ENCODE data around the gene MAPK9. TPM values are rescaled to one million over a fixed set of nuclear protein-coding genes. Genes with fewer than 3 reads are reported as not detected.

Gene MAPK9
- total and polyA plus RNA-seq, 2 experiments from 2014 or later = 17.8 to 31.3 TPM

GRCh38 chr5:180289433-180289832 lies 2.5 kb downstream of the MAPK9 start:
- Histone ChIP-seq H3K36me3 (replicated peaks; ENCODE audit: insufficient read depth, low read depth) (no peaks in the 10 kb centered on the region), H3K4me2 (no peak overlapping the region), H3K9me2 (replicated peaks; ENCODE audit: insufficient read depth) (no peaks in the 10 kb centered on the region), H4K20me1 (ENCODE audit: insufficient read depth, poor library complexity, severe bottlenecking) (peaks cover 32% of the 10 kb centered on the region), H3K27ac (no peak overlapping the region), H3K4me1 (ENCODE audit: insufficient read depth) (peaks cover 25% of the 10 kb centered on the region), H3K27me3 (no peaks in the 10 kb centered on the region), H2AFZ (no peak overlapping the region), H3K79me2 (peaks cover 67% of the 10 kb centered on the region), H3K4me3 (no peak overlapping the region), H3K9me3 (ENCODE audit: low read depth) (no peaks in the 10 kb centered on the region)
- WGBS (ENCODE audit: low lambda C conversion rate, missing lambda C conversion rate) = 65% methylated on average over 3 of the region's 3 CpGs
- TF ChIP-seq EZH2phosphoT487 (IDR thresholded peaks at IDR 0.05; ENCODE audit: low read depth, severe bottlenecking, unreplicated experiment) (no peak), EZH2 (IDR thresholded peaks at IDR 0.05; ENCODE audit: borderline replicate concordance) (no peak)
- TF ChIP-seq, protein P1, sequence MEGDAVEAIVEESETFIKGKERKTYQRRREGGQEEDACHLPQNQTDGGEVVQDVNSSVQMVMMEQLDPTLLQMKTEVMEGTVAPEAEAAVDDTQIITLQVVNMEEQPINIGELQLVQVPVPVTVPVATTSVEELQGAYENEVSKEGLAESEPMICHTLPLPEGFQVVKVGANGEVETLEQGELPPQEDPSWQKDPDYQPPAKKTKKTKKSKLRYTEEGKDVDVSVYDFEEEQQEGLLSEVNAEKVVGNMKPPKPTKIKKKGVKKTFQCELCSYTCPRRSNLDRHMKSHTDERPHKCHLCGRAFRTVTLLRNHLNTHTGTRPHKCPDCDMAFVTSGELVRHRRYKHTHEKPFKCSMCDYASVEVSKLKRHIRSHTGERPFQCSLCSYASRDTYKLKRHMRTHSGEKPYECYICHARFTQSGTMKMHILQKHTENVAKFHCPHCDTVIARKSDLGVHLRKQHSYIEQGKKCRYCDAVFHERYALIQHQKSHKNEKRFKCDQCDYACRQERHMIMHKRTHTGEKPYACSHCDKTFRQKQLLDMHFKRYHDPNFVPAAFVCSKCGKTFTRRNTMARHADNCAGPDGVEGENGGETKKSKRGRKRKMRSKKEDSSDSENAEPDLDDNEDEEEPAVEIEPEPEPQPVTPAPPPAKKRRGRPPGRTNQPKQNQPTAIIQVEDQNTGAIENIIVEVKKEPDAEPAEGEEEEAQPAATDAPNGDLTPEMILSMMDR (IDR thresholded peaks at IDR 0.05; ENCODE audit: poor library complexity) = no peak
- DNase-seq (ENCODE audit: low spot score) = no peak

- TF ChIP-seq EZH2 (IDR thresholded peaks at IDR 0.05; ENCODE audit: borderline replicate concordance) = no peak
- no peak for TF ChIP-seq EZH2phosphoT487 (IDR thresholded peaks at IDR 0.05; ENCODE audit: low read depth, severe bottlenecking, unreplicated experiment)
- TF ChIP-seq, protein P1 (IDR thresholded peaks at IDR 0.05; ENCODE audit: poor library complexity) = no peak
- H3K4me3 ChIP-seq = no peak overlapping the region
- no peak for DNase-seq (ENCODE audit: low spot score)
- H3K4me2 ChIP-seq = no peak overlapping the region
- H3K9me2 ChIP-seq (replicated peaks; ENCODE audit: insufficient read depth) = no peaks in the 10 kb centered on the region
- H4K20me1 ChIP-seq (ENCODE audit: insufficient read depth, poor library complexity, severe bottlenecking) = peaks cover 32% of the 10 kb centered on the region
- no peaks in the 10 kb centered on the region for H3K9me3 ChIP-seq (ENCODE audit: low read depth)
- peaks cover 71% of the 10 kb centered on the region for H3K79me2 ChIP-seq
- H3K36me3 ChIP-seq (replicated peaks; ENCODE audit: insufficient read depth, low read depth) = no peaks in the 10 kb centered on the region
- no peaks in the 10 kb centered on the region for H3K27me3 ChIP-seq
- peaks cover 20% of the 10 kb centered on the region for H3K4me1 ChIP-seq (ENCODE audit: insufficient read depth)
- 27% methylated on average over 7 of the region's 7 CpGs for WGBS (ENCODE audit: low lambda C conversion rate, missing lambda C conversion rate)
- H2AFZ ChIP-seq = no peak overlapping the region
- no peak overlapping the region for H3K27ac ChIP-seq
Observed at GRCh38 chr5:180287868-180288267, 4.0 kb downstream of the MAPK9 start.

DNA sequence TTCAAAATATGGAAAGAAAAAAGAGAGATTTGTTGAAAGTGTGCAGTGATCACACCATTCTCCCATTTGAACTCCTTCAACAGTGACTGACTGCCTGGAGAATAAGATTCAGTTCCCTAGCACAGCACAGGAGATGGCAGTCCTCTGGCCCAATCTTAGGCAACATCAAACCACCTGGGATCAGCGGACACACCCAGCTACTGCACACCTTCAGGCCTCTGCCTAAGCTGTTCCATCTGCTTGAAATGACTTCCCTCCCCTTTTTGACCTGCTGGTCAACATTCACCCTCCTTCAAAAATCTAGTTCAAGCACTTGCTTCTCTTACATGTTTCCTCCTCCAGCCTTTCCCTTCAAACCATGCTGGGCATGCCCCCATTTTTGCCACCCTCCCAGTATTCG lies 4.5 kb downstream of the MAPK9 start:
- Histone ChIP-seq H3K27me3 (no peaks in the 10 kb centered on the region), H3K36me3 (replicated peaks; ENCODE audit: insufficient read depth, low read depth) (no peaks in the 10 kb centered on the region), H3K27ac (no peak overlapping the region), H3K9me3 (ENCODE audit: low read depth) (no peaks in the 10 kb centered on the region), H3K4me1 (ENCODE audit: insufficient read depth) (peaks cover 20% of the 10 kb centered on the region), H2AFZ (no peak overlapping the region), H3K79me2 (peaks cover 76% of the 10 kb centered on the region), H3K4me3 (no peak overlapping the region), H3K4me2 (no peak overlapping the region), H4K20me1 (ENCODE audit: insufficient read depth, poor library complexity, severe bottlenecking) (peaks cover 32% of the 10 kb centered on the region), H3K9me2 (replicated peaks; ENCODE audit: insufficient read depth) (no peaks in the 10 kb centered on the region)
- 83% methylated on average over 2 of the region's 2 CpGs for WGBS (ENCODE audit: low lambda C conversion rate, missing lambda C conversion rate)
- TF ChIP-seq, protein P1 (IDR thresholded peaks at IDR 0.05; ENCODE audit: poor library complexity) = no peak
- no peak for TF ChIP-seq EZH2 (IDR thresholded peaks at IDR 0.05; ENCODE audit: borderline replicate concordance)
- TF ChIP-seq EZH2phosphoT487 (IDR thresholded peaks at IDR 0.05; ENCODE audit: low read depth, severe bottlenecking, unreplicated experiment) = no peak
- no peak for DNase-seq (ENCODE audit: low spot score)

DNA sequence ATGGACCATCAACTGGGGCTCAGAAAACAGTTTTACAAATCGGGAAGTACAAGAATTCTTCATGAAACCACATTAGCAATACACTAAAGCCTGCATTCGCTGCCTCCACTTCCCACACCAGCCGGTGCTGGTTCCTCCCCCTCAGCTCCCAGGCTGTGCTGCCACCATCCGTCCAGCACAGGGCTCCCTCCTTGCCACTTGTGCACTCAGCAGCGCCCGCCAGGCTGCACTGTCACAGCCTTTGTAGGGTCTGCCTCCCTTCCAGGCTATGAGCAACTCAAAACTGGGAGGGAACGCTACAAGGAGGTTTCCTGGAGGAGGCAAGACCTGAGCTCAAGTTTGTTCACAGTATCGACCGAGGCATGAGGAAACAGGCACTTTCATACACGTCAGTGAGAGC lies 7.7 kb downstream of the MAPK9 start:
- no peak for DNase-seq (ENCODE audit: low spot score)
- Histone ChIP-seq H3K9me3 (ENCODE audit: low read depth) (no peaks in the 10 kb centered on the region), H3K27me3 (no peaks in the 10 kb centered on the region), H3K4me1 (ENCODE audit: insufficient read depth) (peaks cover 6% of the 10 kb centered on the region), H3K36me3 (replicated peaks; ENCODE audit: insufficient read depth, low read depth) (no peaks in the 10 kb centered on the region), H2AFZ (no peak overlapping the region), H3K79me2 (peaks cover 58% of the 10 kb centered on the region), H3K4me2 (no peak overlapping the region), H3K9me2 (replicated peaks; ENCODE audit: insufficient read depth) (no peaks in the 10 kb centered on the region), H4K20me1 (ENCODE audit: insufficient read depth, poor library complexity, severe bottlenecking) (peaks cover 14% of the 10 kb centered on the region), H3K4me3 (no peak overlapping the region), H3K27ac (no peak overlapping the region)
- TF ChIP-seq EZH2phosphoT487 (IDR thresholded peaks at IDR 0.05; ENCODE audit: low read depth, severe bottlenecking, unreplicated experiment) (no peak), EZH2 (IDR thresholded peaks at IDR 0.05; ENCODE audit: borderline replicate concordance) (no peak)
- TF ChIP-seq, protein P1 (IDR thresholded peaks at IDR 0.05; ENCODE audit: poor library complexity) = no peak
- 90% methylated on average over 10 of the region's 10 CpGs for WGBS (ENCODE audit: low lambda C conversion rate, missing lambda C conversion rate)
